GM19023 (cell line): ENCODE measurements around the gene USP5.

ENCODE experiments used
- ATAC-seq: cut with Tn5 transposase; IDR thresholded peaks from one replicate; pipeline ENCODE4 v1.9.1; 2021; ENCODE audit warnings: mild to moderate bottlenecking, moderate library complexity; ENCODE audit not compliant: unreplicated experiment

Gene USP5

DNA sequence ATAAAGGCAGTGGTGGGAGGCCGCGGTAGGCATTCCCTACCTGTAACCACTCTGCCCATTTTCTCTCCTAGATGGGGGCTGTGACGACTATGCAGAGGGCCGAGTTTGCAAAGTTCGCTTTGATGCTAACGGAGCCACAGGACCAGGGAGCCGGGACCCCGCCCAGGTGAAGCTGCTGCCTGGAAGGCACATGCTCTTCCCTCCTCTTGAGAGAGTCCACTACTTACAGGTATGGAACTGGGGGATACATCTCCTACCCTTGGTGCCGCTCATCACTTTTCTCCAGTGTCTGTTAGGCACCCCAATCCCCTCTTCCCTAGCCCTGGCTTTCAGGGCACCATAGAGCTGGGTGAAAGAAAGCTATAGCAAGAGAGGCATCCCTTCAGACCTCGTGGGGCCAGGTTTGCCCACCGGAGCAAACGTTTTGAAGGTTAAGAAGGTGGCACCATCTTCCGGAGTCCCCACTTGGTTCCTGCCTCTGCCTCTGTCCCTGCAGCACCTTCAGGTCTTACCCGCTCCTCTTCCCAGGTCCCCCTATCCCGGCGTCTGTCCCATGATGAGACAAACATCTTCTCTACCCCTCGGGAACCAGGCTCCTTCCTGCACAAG lies 25.7 kb upstream of the USP5 start:
- ATAC-seq, result no peak

DNA sequence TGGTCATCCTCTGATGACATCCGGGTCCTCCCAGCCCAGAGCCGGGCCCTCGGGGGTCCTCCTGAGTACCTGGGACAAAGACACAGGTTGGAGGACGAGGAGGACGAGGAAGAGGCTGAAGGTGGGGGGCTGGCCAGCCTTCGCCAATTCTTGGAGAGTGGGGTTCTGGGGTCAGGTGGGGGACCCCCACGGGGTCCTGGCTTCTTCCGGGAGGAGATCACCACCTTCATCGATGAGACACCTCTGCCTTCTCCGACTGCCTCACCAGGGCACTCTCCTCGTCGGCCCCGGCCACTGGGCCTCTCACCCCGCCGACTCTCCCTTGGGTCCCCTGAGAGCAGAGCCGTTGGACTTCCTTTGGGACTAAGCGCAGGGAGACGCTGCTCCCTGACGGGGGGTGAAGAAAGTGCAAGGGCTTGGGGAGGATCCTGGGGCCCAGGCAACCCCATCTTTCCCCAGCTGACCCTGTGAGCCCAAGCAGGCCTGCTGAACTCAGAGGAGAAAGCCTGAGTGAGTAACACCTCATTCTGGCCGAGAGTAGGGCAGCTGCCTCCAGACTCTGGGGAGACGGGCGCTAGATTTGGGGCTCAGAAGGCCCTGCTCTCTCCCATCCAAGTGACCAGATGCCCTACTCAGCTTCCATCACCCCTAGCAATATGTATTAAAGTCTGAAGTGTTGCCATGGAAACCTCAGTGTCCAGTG lies 25.1 kb upstream of the USP5 start:
- no peak for ATAC-seq

DNA sequence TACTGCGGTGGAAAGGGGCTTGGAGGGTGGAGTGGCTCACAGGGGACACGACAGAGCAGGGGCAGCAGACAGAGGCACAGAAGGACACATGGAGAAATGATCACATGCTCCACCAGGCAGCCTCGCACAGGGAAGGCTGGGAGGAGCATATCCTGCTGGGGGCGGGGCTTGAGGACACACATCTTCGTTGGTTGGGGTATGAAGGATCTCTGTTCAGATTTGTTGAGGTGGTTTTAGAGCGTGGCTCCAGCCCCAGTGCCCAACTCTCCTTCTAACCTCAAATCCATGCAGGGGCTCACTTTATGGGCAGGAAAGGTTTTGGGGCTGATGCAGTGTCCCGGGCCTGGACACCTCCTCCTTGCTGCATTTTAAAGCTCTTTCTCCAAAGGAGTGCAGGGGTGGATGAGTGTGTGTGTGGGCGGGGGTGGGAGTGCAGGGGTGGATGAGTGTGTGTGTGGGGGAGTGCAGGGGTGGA lies 24.5 kb upstream of the USP5 start:
- no peak for ATAC-seq

DNA sequence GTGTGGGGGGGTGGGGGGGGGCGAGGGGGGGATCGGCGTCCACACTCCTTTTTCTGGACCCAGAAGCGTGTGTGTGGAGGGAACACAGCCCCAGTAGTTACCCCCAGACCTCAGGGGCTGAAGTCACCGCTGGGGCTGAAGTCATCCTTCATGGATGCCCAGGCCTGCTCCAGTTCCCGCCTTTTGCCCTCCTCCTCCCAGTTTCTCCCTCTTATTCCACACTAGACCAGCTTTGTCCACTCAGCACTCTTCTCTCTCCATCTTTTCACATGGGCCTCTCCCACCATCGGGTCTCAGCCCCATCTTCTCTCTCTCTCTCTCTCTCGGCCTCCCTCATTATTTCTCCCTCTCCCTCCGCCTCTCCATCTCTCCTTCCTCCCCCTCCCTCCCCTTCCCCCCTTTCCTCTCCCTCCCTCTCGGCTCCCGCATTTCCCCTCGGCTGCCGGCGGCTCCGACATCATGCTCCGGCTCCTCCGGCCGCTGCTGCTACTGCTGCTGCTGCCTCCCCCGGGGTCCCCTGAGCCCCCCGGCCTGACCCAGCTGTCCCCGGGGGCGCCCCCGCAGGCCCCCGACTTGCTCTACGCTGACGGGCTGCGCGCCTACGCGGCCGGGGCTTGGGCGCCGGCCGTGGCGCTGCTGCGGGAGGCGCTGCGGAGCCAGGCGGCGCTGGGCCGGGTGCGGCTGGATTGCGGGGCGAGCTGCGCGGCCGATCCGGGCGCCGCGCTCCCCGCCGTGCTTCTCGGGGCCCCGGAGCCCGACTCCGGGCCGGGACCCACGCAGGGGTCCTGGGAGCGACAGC lies 23.8 kb upstream of the USP5 start, which contains the start of gene P3H3:
TSS of gene P3H3 (plus strand) at position 426 of the 799 bp plus-strand sequence. CDS start at position 460, 34 bp downstream.
- no peak for ATAC-seq

DNA sequence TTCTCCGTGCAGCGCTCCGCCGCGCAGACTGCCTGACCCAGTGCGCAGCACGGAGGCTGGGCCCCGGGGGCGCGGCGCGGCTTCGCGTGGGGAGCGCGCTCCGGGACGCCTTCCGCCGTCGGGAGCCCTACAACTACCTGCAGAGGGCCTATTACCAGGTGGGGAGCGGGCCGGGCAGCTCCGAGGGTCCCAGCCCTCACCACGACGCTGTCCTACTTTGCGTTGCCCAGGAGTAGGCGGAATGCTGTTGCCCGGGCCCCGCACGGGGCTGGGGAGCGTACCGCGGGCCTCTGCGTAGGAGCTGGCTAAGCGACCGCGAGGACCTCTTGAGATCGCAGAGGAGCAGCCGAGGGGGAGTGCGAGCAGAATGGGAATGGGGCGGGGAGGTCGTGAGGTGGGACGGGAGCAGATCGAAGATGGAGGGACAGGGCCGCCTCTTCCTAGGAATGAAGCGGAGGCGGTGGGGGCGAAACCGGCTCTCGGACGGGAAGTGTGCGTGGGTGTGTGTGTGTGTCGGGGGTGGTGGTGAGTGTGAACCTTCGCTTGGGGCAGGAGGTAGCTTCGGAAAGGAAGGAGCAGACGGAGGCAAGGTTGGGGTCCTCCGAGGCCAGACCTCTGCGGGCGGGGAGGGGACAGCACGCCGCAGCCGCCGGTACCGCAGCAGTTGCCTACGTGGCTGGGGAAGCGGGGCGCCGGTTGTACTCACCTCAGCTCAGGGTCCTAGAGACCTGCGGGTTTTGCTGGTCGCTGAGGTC lies 23.0 kb upstream of the USP5 start:
- ATAC-seq, result no peak

DNA sequence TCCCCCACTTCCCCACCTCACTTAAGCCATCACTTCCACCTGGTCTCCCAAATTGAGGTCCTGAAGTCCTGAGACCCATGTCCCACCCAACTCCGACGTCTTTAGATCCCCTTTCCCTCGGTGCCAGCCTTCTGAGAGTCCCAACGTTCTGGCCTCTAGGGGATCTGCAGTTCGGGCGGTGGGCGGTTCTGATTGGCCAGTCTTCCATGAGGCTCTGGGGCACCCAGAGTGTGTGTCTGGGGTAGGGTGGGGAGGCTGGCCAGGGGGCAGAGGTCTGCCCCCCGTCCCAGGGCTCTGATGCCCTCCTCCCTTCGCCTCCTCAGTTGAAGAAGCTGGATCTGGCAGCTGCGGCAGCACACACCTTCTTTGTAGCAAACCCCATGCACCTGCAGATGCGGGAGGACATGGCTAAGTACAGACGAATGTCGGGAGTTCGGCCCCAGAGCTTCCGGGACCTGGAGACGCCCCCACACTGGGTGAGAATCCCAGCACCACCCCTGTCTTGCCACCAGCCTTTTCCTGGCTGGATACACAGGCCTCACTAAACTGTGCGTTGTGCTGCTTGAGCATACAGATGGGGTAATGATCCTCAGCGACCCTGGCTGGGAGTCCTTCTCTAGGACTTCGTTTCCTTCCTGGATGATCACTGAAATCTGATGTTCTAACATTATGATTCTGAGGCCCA lies 22.3 kb upstream of the USP5 start:
- ATAC-seq, result no peak

DNA sequence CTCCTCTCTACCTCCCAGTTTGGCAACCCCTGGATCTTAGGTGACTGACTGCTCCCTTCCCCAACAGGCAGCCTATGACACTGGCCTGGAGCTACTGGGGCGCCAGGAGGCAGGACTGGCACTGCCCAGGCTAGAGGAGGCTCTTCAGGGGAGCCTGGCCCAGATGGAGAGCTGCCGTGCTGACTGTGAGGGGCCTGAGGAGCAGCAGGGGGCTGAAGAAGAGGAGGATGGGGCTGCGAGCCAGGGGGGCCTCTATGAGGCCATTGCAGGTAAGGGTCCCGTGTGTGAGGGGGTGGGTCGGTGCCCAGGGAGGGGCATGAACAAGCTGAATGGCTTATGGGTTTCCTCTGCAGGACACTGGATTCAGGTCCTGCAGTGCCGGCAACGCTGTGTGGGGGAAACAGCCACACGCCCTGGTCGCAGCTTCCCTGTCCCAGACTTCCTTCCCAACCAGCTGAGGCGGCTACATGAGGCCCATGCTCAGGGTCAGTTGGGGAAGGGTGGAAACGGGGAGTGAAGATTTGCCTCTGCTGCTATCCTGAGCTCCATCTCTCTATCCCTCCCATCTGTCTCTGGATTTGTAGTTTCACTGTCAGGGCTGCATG lies 21.6 kb upstream of the USP5 start:
- no peak for ATAC-seq

DNA sequence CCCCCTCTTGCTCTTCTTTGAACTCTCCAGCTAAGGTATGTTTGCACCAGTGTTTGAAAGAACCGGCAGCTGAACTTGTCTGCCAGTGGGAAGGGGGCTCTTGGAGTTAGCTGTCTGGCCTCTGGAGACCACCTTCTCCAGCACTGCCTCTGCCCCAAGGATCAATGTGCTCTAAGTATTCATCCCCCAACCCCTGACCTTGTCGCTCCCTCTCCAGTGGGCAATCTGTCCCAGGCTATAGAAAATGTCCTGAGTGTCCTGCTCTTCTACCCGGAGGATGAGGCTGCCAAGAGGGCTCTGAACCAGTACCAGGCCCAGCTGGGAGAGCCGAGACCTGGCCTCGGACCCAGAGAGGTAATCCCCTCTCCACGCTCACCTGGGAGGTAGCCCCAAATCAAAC lies 21.0 kb upstream of the USP5 start:
- no peak for ATAC-seq

DNA sequence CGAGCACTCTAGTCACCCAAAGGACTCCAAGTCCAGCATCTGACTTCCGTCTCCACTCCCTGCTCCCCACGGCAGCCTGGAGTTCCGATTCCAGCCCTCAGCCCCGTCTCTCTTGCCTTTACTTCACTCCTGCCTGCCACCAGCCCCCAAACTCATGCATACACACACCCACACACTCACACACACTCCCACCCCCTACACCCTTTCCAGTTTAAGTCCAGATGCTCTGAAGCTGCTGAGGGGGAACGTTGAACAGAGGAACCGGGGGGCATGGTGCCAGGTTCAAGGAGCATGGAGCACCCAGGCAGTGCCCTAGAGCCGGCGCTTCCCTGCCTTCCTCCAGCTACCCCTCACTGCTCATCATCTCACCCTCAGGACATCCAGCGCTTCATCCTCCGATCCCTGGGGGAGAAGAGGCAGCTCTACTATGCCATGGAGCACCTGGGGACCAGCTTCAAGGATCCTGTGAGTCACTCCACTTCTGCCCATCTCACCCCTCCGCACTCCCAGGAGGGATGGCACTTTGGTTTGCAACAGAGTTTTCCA lies 20.4 kb upstream of the USP5 start:
- ATAC-seq, result no peak

DNA sequence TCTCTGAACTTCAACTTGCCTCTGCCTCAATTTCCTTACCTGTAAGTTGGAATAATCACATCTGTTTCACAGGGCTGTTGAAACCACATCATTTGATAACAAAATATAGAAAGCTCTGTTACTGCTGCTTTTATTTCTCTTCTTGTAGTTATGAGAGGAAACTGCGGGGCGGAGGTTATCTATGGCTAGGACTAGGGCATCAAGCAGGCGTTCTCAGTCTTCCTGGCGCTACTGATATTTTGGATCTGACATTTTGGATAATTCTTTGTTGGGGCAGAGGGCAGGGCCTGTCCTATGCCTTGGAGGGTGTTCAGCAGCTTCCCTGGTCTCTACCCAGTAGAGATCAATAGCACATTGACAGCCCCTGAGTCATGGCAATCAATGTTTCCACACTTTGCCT lies 19.8 kb upstream of the USP5 start:
- no peak for ATAC-seq

DNA sequence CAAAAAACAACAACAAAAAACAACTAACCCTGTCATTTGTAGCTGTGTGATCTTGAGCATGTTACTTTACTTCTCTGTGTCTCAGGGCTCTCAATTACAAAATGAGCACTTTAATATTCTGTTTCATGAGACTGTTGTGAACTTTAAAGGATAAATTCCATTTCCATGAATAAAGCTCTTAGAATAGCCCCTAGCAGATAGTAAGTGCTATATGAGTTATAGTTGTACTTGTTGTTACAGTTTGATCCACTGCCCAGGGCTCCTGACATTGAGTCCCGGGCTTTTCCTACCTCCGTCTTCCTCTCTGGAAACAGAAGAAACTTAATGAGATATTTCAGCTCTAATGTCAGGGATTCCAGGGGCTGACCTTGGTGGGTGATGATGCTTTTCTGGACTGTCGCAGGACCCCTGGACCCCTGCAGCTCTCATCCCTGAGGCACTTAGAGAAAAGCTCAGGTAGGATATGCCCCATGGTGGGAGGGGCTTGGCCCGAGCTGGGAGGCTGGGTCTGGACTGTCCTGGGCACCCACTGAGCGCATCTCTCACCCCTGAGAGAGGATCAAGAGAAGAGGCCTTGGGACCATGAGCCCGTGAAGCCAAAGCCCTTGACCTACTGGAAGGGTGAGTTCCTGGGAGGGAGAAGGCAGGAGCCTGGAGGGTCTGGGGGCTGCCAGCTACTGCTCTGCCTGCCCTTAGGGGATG lies 18.6 kb upstream of the USP5 start:
- no peak for ATAC-seq

DNA sequence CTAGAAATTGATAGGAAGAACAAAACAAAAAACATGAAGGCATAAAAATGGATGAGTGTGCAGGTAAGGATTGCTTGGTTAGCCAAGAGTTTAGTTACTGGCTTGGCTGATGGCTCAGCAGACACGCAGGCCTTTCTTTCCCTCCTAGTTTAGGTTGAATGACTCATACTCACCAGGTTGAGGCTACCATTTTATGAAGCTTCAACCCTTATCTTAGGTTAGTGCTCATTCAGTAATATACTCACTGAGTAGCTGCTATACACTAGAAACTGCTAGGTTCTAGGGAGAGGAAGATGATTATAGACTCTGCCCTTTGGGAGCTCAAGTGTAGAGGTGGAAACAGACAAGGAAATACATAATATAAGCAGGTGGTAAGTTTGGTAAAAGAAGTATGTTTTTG lies 17.7 kb upstream of the USP5 start:
- ATAC-seq, result no peak

DNA sequence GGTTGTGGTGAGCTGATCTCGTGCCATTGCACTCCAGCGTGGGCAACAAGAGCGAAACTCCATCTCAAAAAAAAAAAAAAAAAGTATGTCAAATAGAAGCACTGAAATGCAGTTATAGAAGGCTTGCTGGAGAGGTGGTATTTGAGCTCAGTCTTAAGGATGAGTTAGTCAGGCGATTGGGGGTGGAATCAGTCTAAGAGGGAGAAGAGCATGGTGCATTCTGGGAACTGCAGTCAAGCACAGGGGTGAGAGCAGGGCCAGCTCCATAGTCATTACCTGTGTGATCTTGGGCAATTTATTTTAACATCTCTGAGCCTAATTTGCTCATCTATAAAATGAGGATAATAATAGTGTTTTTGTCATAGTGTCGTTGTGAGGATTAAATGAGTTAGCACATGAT lies 17.1 kb upstream of the USP5 start:
- ATAC-seq, result no peak

DNA sequence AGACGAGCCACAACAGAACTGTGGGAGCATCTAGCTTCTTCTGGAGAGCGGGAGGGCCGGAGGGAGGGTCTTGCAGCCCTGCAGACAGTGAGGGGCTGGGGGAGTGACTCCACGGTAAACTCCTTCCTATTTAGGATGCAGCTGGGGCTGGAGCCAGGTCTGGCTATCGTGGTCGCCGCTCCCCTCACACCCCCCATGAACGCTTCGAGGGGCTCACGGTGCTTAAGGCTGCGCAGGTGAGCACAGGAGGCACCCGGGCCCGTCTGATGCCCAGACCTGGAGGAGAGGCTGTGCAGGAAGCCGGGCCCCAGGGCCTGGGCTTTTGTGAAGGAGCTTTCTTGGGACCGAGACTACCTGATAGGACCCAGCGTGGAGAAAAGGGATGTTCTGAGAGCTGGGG lies 15.1 kb upstream of the USP5 start:
- ATAC-seq, result no peak

DNA sequence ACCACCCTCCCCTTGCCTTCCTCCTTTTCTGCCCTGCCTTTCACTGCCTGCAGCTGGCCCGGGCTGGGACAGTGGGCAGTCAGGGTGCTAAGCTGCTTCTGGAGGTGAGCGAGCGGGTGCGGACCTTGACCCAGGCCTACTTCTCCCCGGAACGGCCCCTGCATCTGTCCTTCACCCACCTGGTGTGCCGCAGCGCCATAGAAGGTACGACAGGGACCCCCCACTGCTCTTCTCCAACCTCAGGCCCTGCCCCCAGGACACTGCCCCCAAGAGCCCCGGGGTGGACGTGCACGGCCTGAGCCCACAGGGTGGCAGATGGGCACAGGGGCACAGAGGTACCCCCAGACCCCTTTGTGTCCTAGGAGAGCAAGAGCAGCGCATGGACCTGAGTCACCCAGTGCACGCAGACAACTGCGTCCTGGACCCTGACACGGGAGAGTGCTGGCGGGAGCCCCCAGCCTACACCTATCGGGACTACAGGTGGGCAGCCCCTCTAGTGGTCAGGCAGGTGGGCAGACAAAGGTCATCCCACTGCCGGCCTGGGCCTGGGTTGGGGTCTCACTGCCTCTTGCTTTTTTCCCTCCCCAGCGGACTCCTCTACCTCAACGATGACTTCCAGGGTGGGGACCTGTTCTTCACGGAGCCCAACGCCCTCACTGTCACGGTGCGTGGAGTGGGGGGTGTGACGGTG lies 14.4 kb upstream of the USP5 start:
- ATAC-seq, result no peak

DNA sequence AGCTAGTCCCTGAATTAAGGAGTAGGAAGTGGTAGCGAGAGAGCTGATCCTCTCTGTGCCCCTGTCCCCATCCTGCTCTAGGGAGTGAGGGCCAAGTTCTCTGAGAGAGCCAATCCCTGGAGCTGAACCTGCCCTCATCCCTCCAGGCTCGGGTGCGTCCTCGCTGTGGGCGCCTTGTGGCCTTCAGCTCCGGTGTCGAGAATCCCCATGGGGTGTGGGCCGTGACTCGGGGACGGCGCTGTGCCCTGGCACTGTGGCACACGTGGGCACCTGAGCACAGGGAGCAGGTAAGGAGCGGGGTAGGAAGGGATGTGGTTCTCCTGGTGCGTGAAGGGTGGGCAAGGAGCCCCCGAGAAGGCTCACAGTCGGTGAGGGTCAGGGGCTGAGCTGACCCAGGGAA lies 13.1 kb upstream of the USP5 start:
- ATAC-seq, result no peak

DNA sequence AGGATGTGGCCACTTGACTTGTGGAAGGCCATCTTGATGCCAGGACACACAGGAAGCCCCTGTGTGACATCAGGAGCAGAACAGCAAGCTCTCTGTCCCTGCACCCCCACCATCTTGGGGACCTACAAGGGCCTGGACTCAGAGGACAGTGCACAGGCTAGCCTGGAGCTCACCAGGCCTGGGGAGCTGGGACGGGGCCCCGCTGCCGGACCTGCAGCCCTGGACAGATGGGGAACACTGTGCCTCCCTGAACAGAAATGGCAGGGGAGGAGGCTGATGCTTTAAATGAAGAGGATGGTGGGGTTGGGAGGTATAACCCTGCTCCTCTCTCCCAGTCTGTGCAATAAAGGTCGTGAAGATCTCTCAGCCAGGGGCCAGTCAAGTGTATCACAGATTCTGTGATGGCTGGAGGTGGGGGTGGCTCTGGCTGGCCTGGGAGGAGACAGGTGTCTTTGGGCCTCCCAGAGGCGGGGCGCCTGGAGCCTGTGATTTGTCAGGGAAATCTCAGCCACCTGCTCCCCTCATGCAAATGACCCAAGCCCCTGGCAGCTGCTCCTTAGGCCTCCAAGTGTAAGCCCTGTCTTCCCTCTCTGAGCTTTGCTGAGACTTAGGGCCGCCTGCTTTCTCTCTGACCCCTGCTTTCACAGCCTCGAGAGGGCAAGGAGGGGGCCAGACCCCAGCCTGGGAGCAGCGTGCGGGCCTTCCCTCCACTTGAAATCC lies 12.3 kb upstream of the USP5 start:
- peak; percentile 85 for ATAC-seq

DNA sequence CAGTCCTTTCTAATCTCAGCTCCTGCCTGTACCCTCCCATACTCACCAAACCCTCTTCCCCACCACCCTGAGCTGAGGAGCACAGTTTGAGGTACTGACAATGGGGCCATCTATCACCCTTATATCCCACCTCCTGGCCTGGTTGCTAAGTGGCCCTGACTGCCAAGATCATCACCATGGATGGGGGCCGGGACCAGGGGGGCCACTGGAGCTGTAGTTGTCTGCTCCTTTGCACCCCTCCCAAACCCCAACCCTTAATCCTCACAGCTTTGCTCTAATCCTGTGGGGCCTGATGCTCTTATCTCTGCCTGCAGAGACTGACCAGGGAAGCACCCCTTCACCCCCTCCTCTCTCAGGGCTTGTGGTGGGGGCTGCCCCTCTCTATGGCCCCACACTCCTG lies 11.6 kb upstream of the USP5 start:
- no peak for ATAC-seq
